ENCODE data around the gene TXNRD2. TPM values are rescaled to one million over a fixed set of nuclear protein-coding genes. Genes with fewer than 3 reads are reported as not detected.

The TXNRD2 gene
- total and polyA plus RNA-seq, 2 experiments from 2014 or later: 11.2 to 12.4 TPM

DNA sequence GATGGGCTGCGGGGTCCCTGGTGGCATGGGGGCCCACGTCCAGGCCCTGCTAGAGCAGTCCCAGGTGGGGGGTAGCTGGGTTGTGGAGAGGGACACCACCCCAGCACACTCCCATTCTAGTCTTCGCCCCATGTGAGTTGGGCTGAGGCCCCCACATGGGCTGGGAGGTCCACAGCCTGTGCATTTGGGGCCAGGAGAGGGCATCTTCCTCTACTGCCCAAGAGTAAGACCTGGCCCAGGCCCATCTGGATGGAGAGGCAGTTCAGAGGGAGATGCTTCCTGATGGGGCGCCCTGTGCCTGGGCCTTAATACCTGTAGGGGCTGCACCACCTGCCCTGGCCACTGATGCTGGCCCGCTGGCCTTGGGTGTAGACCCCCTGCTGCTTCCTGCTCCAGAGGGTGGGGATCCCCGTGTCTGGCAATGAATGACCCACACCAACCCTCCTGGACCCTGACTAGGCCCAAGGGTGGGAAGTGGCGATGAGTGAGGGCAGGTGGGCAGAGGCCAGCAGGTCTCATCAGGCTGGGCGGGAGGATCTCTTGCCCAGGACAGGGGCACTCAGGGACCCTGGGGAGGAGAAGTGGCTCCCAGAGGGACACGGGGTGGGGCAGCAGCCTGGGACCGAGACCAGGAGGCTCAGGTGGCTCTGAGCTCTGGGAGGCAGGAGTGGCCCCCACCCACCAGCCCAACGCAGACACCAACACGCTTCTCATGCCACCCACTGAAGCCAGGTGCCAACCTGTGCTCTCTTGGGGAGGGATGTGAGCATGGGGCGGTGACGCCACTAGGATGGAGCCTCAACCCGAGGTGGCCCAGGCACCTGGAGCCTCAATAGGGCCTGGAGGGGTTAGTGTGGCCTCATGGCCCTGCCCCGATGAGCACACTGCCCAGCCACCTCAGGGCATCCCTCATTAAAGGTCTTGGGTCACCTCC lies 69.5 kb downstream of the TXNRD2 start (continued):
- TF ChIP-seq, protein P1, sequence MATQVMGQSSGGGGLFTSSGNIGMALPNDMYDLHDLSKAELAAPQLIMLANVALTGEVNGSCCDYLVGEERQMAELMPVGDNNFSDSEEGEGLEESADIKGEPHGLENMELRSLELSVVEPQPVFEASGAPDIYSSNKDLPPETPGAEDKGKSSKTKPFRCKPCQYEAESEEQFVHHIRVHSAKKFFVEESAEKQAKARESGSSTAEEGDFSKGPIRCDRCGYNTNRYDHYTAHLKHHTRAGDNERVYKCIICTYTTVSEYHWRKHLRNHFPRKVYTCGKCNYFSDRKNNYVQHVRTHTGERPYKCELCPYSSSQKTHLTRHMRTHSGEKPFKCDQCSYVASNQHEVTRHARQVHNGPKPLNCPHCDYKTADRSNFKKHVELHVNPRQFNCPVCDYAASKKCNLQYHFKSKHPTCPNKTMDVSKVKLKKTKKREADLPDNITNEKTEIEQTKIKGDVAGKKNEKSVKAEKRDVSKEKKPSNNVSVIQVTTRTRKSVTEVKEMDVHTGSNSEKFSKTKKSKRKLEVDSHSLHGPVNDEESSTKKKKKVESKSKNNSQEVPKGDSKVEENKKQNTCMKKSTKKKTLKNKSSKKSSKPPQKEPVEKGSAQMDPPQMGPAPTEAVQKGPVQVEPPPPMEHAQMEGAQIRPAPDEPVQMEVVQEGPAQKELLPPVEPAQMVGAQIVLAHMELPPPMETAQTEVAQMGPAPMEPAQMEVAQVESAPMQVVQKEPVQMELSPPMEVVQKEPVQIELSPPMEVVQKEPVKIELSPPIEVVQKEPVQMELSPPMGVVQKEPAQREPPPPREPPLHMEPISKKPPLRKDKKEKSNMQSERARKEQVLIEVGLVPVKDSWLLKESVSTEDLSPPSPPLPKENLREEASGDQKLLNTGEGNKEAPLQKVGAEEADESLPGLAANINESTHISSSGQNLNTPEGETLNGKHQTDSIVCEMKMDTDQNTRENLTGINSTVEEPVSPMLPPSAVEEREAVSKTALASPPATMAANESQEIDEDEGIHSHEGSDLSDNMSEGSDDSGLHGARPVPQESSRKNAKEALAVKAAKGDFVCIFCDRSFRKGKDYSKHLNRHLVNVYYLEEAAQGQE (IDR thresholded peaks at IDR 0.05; ENCODE audit: unreplicated experiment): no peak
- TF ChIP-seq, protein P2, sequence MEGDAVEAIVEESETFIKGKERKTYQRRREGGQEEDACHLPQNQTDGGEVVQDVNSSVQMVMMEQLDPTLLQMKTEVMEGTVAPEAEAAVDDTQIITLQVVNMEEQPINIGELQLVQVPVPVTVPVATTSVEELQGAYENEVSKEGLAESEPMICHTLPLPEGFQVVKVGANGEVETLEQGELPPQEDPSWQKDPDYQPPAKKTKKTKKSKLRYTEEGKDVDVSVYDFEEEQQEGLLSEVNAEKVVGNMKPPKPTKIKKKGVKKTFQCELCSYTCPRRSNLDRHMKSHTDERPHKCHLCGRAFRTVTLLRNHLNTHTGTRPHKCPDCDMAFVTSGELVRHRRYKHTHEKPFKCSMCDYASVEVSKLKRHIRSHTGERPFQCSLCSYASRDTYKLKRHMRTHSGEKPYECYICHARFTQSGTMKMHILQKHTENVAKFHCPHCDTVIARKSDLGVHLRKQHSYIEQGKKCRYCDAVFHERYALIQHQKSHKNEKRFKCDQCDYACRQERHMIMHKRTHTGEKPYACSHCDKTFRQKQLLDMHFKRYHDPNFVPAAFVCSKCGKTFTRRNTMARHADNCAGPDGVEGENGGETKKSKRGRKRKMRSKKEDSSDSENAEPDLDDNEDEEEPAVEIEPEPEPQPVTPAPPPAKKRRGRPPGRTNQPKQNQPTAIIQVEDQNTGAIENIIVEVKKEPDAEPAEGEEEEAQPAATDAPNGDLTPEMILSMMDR (conservative IDR thresholded peaks at IDR 0.05; ENCODE audit: low read depth in 2 of 2): no peak
- TF ChIP-seq ZNF331 (CRISPR knock-in tag; IDR thresholded peaks at IDR 0.05; ENCODE audit: low read depth): no peak
- TF ChIP-seq ETS1 (IDR thresholded peaks at IDR 0.05): no peak
- TF ChIP-seq JUNB (IDR thresholded peaks at IDR 0.05; ENCODE audit: unreplicated experiment): no peak
- TF ChIP-seq EZH2 (IDR thresholded peaks at IDR 0.05; ENCODE audit: low read depth, unreplicated experiment): no peak
- no peak for TF ChIP-seq EZH2phosphoT487 (IDR thresholded peaks at IDR 0.05; ENCODE audit: unreplicated experiment)

- no peaks in the 10 kb centered on the region for H3K36me3 ChIP-seq (ENCODE audit: insufficient read depth)
- Mint-ChIP-seq H3K36me3 (ENCODE audit: low read depth) (no peaks in the 10 kb centered on the region), H3K4me1 (peaks cover 12% of the 10 kb centered on the region), H3K9me3 (no peaks in the 10 kb centered on the region), H3K4me3 (no peak overlapping the region), H3K27ac (no peak overlapping the region), H3K27me3 (ENCODE audit: insufficient read depth, low read depth, poor library complexity) (peaks cover 9% of the 10 kb centered on the region)
- no peaks in the 10 kb centered on the region for H3K9me2 ChIP-seq (ENCODE audit: insufficient read depth)
- no peak overlapping the region for H3K27ac ChIP-seq (ENCODE audit: low read depth)
- no peaks in the 10 kb centered on the region for H3K4me1 ChIP-seq (ENCODE audit: insufficient read depth)
- no peaks in the 10 kb centered on the region for H3K27me3 ChIP-seq (ENCODE audit: insufficient read depth)
- H3F3A ChIP-seq (replicated peaks; ENCODE audit: low read depth): no peaks in the 10 kb centered on the region
- ATAC-seq (no peak), DNase-seq (ENCODE audit: low spot score) (no peak)
- no peak overlapping the region for H3K4me2 ChIP-seq
- no peak overlapping the region for H2AFZ ChIP-seq
- no peaks in the 10 kb centered on the region for H4K20me1 ChIP-seq (replicated peaks; ENCODE audit: insufficient read depth)
- H3K79me2 ChIP-seq (replicated peaks; ENCODE audit: insufficient read depth): no peaks in the 10 kb centered on the region
- H3K4me3 ChIP-seq: no peak overlapping the region
- TF ChIP-seq, protein P2 (conservative IDR thresholded peaks at IDR 0.05; ENCODE audit: low read depth in 2 of 2): no peak
- TF ChIP-seq STAT1 (IDR thresholded peaks at IDR 0.05; ENCODE audit: unreplicated experiment) (no peak), ZNF331 (CRISPR knock-in tag; IDR thresholded peaks at IDR 0.05; ENCODE audit: low read depth) (no peak), ETS1 (IDR thresholded peaks at IDR 0.05) (no peak), ZNF114 (CRISPR knock-in tag; IDR thresholded peaks at IDR 0.05) (no peak), EZH2 (IDR thresholded peaks at IDR 0.05; ENCODE audit: low read depth, unreplicated experiment) (no peak)
Observed at GRCh38 chr22:19871023-19871844, 70.4 kb downstream of the TXNRD2 start.
